ENCODE results near the gene EGR4. TPM values are rescaled to one million over a fixed set of nuclear protein-coding genes. Genes with fewer than 3 reads are reported as not detected.

Gene EGR4
- total RNA-seq, 4 donors from 2014 or later: not detected

- TF ChIP-seq EP300 (IDR thresholded peaks at IDR 0.05): no peak
- no peak for TF ChIP-seq CTCF (IDR thresholded peaks at IDR 0.05)
- TF ChIP-seq POLR2A (IDR thresholded peaks at IDR 0.05): no peak
- WGBS, 2 donors: 42 to 60% methylated on average over 2 of the region's 2 CpGs
- Histone ChIP-seq H3K9me3 (no peaks in the 10 kb centered on the region), H3K4me3 (no peak overlapping the region), H3K36me3 (peaks cover 4 to 75% (median 31%) of the 10 kb centered on the region in 3 donors), H3K27ac (no peak overlapping the region), H3K4me1 (no peaks in the 10 kb centered on the region), H3K27me3 (no peaks in the 10 kb centered on the region)
- no peak for DNase-seq (ENCODE audit: low spot score in 2 of 2)
These were observed 39.9 kb downstream of the EGR4 start for GRCh38 chr2:73253400-73253799.

DNA sequence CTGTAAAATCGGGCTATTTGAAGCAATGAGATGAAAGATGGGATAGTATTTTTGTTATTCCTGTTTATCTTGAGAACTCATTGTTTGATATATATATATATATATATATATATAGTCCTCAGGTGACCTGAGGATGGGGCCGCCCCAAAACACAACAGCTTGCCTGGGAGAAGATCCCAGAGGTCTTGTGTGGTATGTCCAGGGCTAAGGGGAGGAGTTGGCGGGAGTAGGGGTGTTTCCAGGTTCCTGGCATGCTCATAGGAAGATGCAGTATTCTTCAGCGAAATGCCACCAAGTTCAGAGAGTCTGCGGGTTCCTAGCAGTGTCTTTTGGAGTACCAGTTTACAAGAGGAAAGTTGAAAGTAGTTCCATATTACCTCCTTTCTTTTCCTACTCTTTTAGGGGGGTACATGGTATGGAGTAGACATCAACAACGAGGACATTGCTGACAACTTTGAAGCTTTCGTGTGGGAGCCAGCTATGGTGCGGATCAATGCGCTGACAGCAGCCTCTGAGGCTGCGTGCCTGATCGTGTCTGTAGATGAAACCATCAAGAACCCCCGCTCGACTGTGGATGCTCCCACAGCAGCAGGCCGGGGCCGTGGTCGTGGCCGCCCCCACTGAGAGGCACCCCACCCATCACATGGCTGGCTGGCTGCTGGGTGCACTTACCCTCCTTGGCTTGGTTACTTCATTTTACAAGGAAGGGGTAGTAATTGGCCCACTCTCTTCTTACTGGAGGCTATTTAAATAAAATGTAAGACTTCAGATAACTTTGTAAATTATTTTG, 40.9 kb downstream of the EGR4 start:
- TF ChIP-seq EP300 (IDR thresholded peaks at IDR 0.05) (no peak), CTCF (IDR thresholded peaks at IDR 0.05) (no peak), POLR2A (IDR thresholded peaks at IDR 0.05) (no peak)
- no peak overlapping the region for H3K4me3 ChIP-seq
- H3K9me3 ChIP-seq: no peaks in the 10 kb centered on the region
- no peak overlapping the region for H3K27ac ChIP-seq
- no peaks in the 10 kb centered on the region for H3K27me3 ChIP-seq
- H3K36me3 ChIP-seq: peaks cover 4 to 85% (median 38%) of the 10 kb centered on the region in 3 donors
- H3K4me1 ChIP-seq: no peaks in the 10 kb centered on the region
- DNase-seq (ENCODE audit: low spot score in 2 of 2): no peak
- 85 to 86% methylated on average over 17 of the region's 17 CpGs for WGBS, 2 donors

GRCh38 chr2:73250872-73251846, 42.2 kb downstream of the EGR4 start:
- DNase-seq (ENCODE audit: low spot score in 2 of 2): no peak
- H3K27ac ChIP-seq: no peak overlapping the region
- H3K4me1 ChIP-seq: no peaks in the 10 kb centered on the region
- WGBS, 2 donors: 89 to 95% methylated on average over 15 to 17 of the region's 17 CpGs
- TF ChIP-seq CTCF (IDR thresholded peaks at IDR 0.05) (no peak), EP300 (IDR thresholded peaks at IDR 0.05) (no peak), POLR2A (IDR thresholded peaks at IDR 0.05) (no peak)
- H3K27me3 ChIP-seq: no peaks in the 10 kb centered on the region
- H3K36me3 ChIP-seq: peaks cover 7 to 98% (median 49%) of the 10 kb centered on the region in 3 donors
- no peak overlapping the region for H3K4me3 ChIP-seq
- H3K9me3 ChIP-seq: no peaks in the 10 kb centered on the region

DNA sequence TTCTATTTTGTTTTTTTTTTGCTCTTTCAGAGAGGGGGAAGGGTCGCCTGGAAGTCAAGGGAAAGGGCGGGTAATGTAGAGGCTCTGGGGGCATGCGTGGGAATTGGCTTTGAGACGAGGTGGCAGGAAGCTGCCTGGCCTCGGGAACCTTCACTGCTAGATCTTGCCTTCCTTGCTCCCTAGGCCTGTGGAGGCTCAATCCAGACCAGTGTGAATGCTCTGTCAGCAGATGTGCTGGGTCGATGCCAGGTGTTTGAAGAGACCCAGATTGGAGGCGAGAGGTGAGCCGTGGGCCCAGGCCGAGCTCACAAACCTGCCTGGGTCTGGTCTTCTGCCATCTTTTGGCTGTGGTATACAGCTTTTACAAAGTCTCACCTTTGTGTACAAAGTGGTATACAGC, 43.7 kb downstream of the EGR4 start:
- H3K9me3 ChIP-seq: no peaks in the 10 kb centered on the region
- H3K27ac ChIP-seq: no peak overlapping the region
- H3K4me1 ChIP-seq: no peaks in the 10 kb centered on the region
- no peak for DNase-seq (ENCODE audit: low spot score in 2 of 2)
- H3K36me3 ChIP-seq: peaks cover 7 to 100% (median 49%) of the 10 kb centered on the region in 3 donors
- TF ChIP-seq EP300 (IDR thresholded peaks at IDR 0.05): no peak
- TF ChIP-seq CTCF (IDR thresholded peaks at IDR 0.05): no peak
- TF ChIP-seq POLR2A (IDR thresholded peaks at IDR 0.05): no peak
- 77 to 86% methylated on average over 9 of the region's 9 CpGs for WGBS, 2 donors
- H3K4me3 ChIP-seq: no peak overlapping the region
- no peaks in the 10 kb centered on the region for H3K27me3 ChIP-seq

All from tibial nerve (tissue), 4 donors.